Lung (tissue), 12 donors: ENCODE results near the gene FUT7. TPM values are rescaled to one million over a fixed set of nuclear protein-coding genes. Genes with fewer than 3 reads are reported as not detected.
A peak's percentile ranks its signal among the peaks of the same experiment; 100 is the strongest.

ENCODE experiments used
- ATAC-seq: fragments of 200-7000 bp; cut with Tn5 transposase; one replicate; pipeline ENCODE4 v1.9.1; 2020; ENCODE audit warnings: moderate number of reproducible peaks; ENCODE audit not compliant: insufficient read depth, low FRiP score
- DNase-seq, 3 donors: peaks; one replicate each; pipeline ENCODE4 v3.0.0-alpha.2; 2013 to 2017
- H3K27ac ChIP-seq, 2 donors: one replicate each; pipeline ENCODE4 v1.5.1; 2013; ENCODE audit warnings: mild to moderate bottlenecking in 2 of 2, moderate library complexity in 2 of 2, control low read depth in 1 of 2, inconsistent platforms in 1 of 2, low read depth in 1 of 2, low read length in 1 of 2
- H3K27me3 ChIP-seq, 3 donors: one replicate each; pipeline ENCODE4 v1.5.1; 2013; ENCODE audit warnings: low read length in 2 of 3; ENCODE audit not compliant: control insufficient read depth in 3 of 3, insufficient read depth in 3 of 3
- H3K36me3 ChIP-seq, 4 donors: one replicate each; pipeline ENCODE4 v1.5.1; 2013; ENCODE audit warnings: low read length in 4 of 4, mild to moderate bottlenecking in 1 of 4, moderate library complexity in 1 of 4; ENCODE audit not compliant: control insufficient read depth in 4 of 4, insufficient read depth in 4 of 4
- H3K4me1 ChIP-seq, 5 donors: one replicate each; pipeline ENCODE4 v1.5.1; 2013; ENCODE audit warnings: low read length in 5 of 5, mild to moderate bottlenecking in 2 of 5, moderate library complexity in 1 of 5; ENCODE audit not compliant: control insufficient read depth in 5 of 5, insufficient read depth in 5 of 5
- H3K4me3 ChIP-seq: one replicate; pipeline ENCODE4 v1.5.1; 2013; ENCODE audit warnings: mild to moderate bottlenecking, control low read depth, moderate library complexity
- H3K9ac ChIP-seq, 2 donors: one replicate each; pipeline ENCODE4 v1.5.1; 2013; ENCODE audit warnings: low read length in 2 of 2, control low read depth in 1 of 2; ENCODE audit not compliant: insufficient read depth in 1 of 2
- H3K9me3 ChIP-seq, 4 donors: one replicate each; pipeline ENCODE4 v1.5.1; 2013; ENCODE audit warnings: low read length in 3 of 4, mild to moderate bottlenecking in 1 of 4, moderate library complexity in 1 of 4; ENCODE audit not compliant: control insufficient read depth in 4 of 4, insufficient read depth in 3 of 4
- CTCF ChIP-seq: IDR thresholded peaks from 2 replicates; pipeline ENCODE4 v1.5.1; 2012; ENCODE audit warnings: mild to moderate bottlenecking; ENCODE audit errors: control extremely low read depth, extremely low read depth
- WGBS, 2 donors: extraction: QIAGEN DNeasy Blood & Tissue Kit; methylation state at CpG; one replicate each; pipeline ENCODE4 v1.1.7; 2013; 5-methylcytosine and 5-hydroxymethylcytosine counted together
- polyA plus RNA-seq, 2 donors: library from polyadenylated mRNA; stranded (reverse); fragments of 200-250 nt; gene quantifications; one replicate each; pipeline ENCODE4 v1.2.1, GENCODE V29; 2013
- total RNA-seq, 2 donors: library from RNA; depleted of rRNA in 1 of 2; stranded (reverse); fragments of >200 nt in 1 of 2; gene quantifications; one replicate each; pipeline ENCODE4 v1.2.1, GENCODE V29; 2014 to 2021
- donor health status: control.
- donor health status: control.
- donor health status: Bipolar disorder and iron deficiency.
- donor health status: healthy.
- donor health status: DM: yes; HTN: yes; CAD: no.

FUT7 gene
- total and polyA plus RNA-seq, 4 donors, result 0.37 to 5.5 (median 0.73) TPM

- DNase-seq (peak; percentile 90 to 94 (median 91)), ATAC-seq (peak; percentile 90)
- no peaks in the 10 kb centered on the region for H3K9me3 ChIP-seq
- peak within 1 kb of the TSS; percentile 44 for H3K4me3 ChIP-seq
- peak within 1 kb of the TSS; percentile 4 to 6 for H3K27ac ChIP-seq
- H3K27me3 ChIP-seq, result no peaks in the 10 kb centered on the region
- H3K4me1 ChIP-seq, result peaks cover 0 to 23% (median 0%) of the 10 kb centered on the region in 5 donors
- no peak for TF ChIP-seq CTCF
- H3K36me3 ChIP-seq, result no peaks in the 10 kb centered on the region
- WGBS, 2 donors, result 0 to 1% methylated on average over 56 to 74 of the region's 74 CpGs
- H3K9ac ChIP-seq, result peak within 1 kb of the TSS; percentile 5 to 17
These were observed 38.5 kb upstream of the FUT7 start, which contains the start of gene SAPCD2 for GRCh38 chr9:137070201-137070905. Gene SAPCD2 (minus strand): TSS chr9:137070557. CDS start chr9:137070460, 97 bp downstream.

- Histone ChIP-seq H3K36me3 (no peaks in the 10 kb centered on the region), H3K9ac (no peak overlapping the region), H3K27me3 (no peaks in the 10 kb centered on the region), H3K4me3 (no peak overlapping the region), H3K9me3 (no peaks in the 10 kb centered on the region), H3K27ac (no peak overlapping the region), H3K4me1 (peaks cover 0 to 23% (median 0%) of the 10 kb centered on the region in 5 donors)
- no peak for ATAC-seq
- DNase-seq, result no peak
- TF ChIP-seq CTCF, result no peak
- WGBS, 2 donors, result 6 to 9% methylated on average over 33 to 52 of the region's 52 CpGs
These were observed 37.7 kb upstream of the FUT7 start for GRCh38 chr9:137069508-137070091.

DNA sequence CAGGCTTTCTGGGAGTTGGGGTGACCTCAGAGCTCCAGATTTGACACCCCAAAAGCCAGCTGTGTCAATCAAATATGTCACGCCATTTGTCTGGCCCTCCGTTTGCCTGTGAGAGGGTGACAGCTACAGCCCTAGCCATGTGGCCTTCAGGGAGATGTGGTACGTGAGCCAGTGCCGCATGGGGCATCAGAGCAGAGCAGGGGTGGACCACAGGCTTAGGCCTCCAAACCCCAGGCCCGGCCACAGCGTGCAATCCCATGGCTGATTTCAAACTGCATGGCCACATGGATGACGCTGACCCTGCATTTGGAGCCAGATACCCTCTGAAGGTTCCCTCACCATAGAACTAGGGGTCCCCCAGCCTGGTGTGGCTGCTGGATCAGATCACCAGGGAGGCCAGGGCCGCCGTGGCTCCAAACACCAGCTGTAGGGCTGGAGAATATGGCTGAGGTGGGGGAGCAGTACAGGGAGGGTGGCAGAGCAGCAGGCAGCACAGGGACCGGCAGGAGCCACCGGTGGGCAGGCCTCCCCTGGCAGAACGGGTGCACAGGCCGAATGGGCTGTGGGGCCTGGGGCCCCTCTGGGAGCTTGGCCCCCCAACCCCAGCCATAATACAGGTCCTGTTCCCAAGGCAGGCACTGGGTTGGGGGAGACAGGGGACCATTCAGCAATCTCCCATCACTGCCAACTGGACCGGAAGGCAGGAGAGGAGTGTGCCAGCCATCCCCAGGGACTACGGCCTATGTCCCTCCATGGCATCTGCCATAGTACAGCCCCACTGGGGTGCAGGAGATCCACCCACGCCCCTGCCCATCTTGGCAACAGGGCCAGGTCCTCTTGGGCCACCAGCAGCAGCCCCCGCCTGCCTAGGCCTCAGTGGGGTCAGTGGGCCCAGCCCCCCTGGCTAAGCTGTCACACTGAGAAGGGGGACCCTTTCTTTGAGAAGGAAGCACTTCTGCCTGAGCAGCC is 36.9 kb upstream of the FUT7 start:
- no peak for DNase-seq
- Histone ChIP-seq H3K4me1 (peaks cover 0 to 23% (median 0%) of the 10 kb centered on the region in 5 donors), H3K36me3 (no peaks in the 10 kb centered on the region), H3K9me3 (no peaks in the 10 kb centered on the region), H3K9ac (no peak overlapping the region), H3K27ac (no peak overlapping the region), H3K27me3 (no peaks in the 10 kb centered on the region), H3K4me3 (no peak overlapping the region)
- 91 to 94% methylated on average over 16 to 17 of the region's 17 CpGs for WGBS, 2 donors
- ATAC-seq, result no peak
- no peak for TF ChIP-seq CTCF
